Measurements from ENCODE around the gene DRC3.

DRC3 gene

DNA sequence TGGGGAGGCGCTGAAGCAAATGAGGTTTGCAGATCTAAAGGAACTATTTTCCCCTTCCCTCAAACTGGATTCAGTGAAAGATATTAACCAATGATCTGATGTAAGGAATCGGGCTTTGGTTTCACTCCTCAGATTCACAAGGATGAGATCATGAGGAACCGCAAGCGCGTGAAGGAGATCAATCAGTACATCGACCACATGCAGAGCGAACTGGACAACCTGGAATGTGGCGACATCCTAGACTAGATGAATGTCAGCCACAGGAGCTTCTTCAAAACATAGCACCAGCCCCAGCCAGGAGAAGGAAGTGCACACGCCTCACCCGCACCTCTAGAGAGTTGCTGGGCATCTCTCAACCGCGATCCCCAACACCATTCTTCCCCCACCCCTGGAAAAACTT is 43.8 kb downstream of the DRC3 start:
- no peak for DNase-seq (ENCODE audit: low read depth)
- no peak overlapping the region for H3K4me3 ChIP-seq (ENCODE audit: low read depth, low read length)
- TF ChIP-seq, protein P1, sequence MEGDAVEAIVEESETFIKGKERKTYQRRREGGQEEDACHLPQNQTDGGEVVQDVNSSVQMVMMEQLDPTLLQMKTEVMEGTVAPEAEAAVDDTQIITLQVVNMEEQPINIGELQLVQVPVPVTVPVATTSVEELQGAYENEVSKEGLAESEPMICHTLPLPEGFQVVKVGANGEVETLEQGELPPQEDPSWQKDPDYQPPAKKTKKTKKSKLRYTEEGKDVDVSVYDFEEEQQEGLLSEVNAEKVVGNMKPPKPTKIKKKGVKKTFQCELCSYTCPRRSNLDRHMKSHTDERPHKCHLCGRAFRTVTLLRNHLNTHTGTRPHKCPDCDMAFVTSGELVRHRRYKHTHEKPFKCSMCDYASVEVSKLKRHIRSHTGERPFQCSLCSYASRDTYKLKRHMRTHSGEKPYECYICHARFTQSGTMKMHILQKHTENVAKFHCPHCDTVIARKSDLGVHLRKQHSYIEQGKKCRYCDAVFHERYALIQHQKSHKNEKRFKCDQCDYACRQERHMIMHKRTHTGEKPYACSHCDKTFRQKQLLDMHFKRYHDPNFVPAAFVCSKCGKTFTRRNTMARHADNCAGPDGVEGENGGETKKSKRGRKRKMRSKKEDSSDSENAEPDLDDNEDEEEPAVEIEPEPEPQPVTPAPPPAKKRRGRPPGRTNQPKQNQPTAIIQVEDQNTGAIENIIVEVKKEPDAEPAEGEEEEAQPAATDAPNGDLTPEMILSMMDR (IDR thresholded peaks at IDR 0.05; ENCODE audit: control insufficient read depth, extremely low read depth, insufficient read depth) = no peak

DNA sequence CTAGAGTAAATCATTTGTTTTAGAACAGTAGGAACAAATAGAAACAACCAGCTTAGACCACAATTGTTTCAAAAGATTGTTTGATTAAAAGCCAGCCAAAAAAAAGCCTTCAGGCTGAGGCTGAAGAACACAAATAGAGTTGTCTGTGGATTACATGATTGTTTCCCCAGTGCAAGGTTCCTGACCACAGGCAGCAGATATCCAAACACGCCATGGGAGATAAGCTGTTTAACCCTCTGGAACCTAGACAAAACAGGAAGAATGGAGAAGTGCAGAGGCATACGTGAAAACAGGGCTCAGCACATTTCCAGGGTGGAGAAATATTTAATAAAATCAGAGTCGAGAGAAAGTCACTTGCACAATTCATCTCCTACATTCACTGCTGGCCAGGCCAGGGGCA is 45.3 kb downstream of the DRC3 start:
- H3K4me3 ChIP-seq (ENCODE audit: low read depth, low read length) = no peak overlapping the region
- no peak for DNase-seq (ENCODE audit: low read depth)
- TF ChIP-seq, protein P1 (IDR thresholded peaks at IDR 0.05; ENCODE audit: control insufficient read depth, extremely low read depth, insufficient read depth) = no peak

DNA sequence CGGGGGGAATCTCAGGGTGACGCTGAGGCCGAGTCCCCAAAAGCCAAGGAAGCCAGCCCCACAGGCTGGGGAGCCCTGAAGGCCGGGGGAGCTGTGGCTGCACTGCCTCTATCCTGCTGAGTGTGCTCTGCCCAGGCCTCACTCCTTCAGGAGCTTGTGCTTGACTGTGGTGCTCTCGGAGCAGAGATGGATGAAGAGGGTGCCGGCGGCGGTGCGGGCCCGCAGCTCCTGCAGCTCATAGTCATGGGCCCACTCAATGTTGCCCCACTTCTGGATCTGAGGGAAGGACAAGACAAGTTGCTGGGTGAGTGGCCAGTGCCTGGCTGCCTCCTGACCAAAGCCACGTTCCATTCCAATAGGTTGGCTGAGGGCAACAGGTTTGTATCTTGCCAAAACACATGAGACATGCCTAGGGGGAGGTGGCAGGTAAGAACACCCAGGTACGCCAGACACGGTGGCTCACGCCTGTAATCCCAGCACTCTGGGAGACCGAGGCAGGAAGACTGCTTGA is 45.8 kb downstream of the DRC3 start:
- TF ChIP-seq, protein P1 (IDR thresholded peaks at IDR 0.05; ENCODE audit: control insufficient read depth, extremely low read depth, insufficient read depth) = no peak
- H3K4me3 ChIP-seq (ENCODE audit: low read depth, low read length) = no peak overlapping the region
- no peak for DNase-seq (ENCODE audit: low read depth)

DNA sequence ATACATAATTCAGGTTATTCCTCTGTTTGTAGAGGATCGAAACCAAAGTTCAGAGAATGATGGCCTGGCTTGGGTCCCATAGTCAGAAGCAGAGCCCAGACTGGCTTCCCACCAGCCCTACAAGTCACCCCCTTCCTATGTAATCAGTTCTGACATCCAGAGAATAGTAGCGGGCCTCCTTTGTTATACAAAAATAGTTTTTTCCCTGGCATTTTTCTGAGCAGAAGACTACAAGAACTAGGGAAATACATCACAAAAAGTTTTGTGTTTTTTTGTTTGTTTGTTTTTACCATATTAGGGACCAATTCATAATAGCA is 47.1 kb downstream of the DRC3 start:
- DNase-seq (ENCODE audit: low read depth) = no peak
- H3K4me3 ChIP-seq (ENCODE audit: low read depth, low read length) = no peak overlapping the region
- TF ChIP-seq, protein P1 (IDR thresholded peaks at IDR 0.05; ENCODE audit: control insufficient read depth, extremely low read depth, insufficient read depth) = no peak

DNA sequence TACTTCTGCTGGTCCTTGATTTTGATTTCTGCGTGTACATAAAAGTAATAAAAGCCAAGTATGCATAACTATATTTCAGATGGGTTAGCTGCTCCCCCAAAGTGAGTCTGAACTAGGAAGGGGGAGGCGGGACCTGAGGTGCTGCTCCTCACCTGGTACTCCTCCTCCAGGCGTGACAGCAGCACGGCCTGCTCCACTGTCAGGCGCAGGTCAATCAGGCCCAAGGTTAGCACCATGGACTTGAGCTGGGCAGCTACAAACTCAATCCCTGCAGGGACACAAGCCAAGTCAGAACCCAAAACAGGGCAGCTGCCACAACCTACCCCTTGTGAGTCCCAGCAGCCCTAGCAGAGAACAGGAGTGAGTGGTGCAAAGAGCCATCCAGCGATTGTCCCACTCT is 48.3 kb downstream of the DRC3 start:
- no peak for DNase-seq (ENCODE audit: low read depth)
- no peak overlapping the region for H3K4me3 ChIP-seq (ENCODE audit: low read depth, low read length)
- TF ChIP-seq, protein P1 (IDR thresholded peaks at IDR 0.05; ENCODE audit: control insufficient read depth, extremely low read depth, insufficient read depth) = no peak

DNA sequence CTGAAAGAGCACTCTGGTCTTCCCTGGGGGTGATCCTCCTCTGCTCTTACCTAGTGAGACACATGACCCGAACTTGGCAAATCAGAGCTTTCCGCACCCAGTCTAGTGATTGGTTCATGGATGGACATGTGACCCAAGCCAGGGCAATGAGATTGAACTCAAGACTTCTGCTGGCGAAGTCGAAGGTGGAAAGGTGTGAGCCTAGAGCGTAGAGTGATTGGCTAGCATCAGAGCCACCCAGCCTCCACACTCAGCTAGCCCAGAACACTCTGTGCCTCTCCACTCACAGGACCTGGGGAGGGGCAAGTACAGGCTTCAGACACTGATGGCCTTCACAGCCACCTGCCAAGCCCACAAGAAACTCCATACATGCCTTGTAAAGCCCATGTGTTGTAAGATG is 48.7 kb downstream of the DRC3 start:
- TF ChIP-seq, protein P1 (IDR thresholded peaks at IDR 0.05; ENCODE audit: control insufficient read depth, extremely low read depth, insufficient read depth) = no peak
- H3K4me3 ChIP-seq (ENCODE audit: low read depth, low read length) = no peak overlapping the region
- no peak for DNase-seq (ENCODE audit: low read depth)

DNA sequence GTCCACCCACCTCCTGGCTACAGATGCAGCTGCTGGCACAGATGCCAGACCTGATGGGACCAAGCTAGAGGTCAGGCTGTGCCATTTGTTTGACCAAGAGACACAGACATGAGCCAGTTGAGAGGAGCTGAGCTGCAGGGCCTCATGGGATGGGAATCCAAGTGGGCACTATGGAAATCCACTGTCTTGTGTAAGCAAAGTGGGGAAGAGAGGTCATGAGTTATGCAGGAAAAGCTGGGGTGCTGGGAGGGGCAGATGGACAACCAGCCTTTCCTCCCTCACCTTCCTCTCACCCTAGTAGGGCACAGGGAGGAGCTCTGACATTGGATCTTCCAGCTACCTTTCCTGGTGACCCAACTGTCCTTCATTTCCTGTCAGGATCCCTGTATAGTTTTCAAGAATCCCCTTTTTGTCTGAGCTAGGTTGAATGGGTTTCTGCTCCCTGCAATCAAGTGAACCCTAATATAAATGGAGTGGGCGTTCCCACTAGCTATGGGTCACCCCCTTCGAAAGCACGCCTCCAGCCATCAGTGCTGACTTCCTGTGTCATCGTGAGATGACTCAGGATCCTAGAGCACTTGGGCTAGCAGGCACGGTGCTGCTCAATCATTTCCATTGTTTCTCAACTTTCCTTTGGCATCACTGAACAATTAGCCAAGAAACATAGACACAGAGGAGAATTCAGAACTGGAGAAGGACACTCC is 52.7 kb downstream of the DRC3 start:
- TF ChIP-seq, protein P1 (IDR thresholded peaks at IDR 0.05; ENCODE audit: control insufficient read depth, extremely low read depth, insufficient read depth) = no peak
- no peak for DNase-seq (ENCODE audit: low read depth)
- no peak overlapping the region for H3K4me3 ChIP-seq (ENCODE audit: low read depth, low read length)
